ENCODE measurements around the gene ARHGAP24.

The ARHGAP24 gene

DNA sequence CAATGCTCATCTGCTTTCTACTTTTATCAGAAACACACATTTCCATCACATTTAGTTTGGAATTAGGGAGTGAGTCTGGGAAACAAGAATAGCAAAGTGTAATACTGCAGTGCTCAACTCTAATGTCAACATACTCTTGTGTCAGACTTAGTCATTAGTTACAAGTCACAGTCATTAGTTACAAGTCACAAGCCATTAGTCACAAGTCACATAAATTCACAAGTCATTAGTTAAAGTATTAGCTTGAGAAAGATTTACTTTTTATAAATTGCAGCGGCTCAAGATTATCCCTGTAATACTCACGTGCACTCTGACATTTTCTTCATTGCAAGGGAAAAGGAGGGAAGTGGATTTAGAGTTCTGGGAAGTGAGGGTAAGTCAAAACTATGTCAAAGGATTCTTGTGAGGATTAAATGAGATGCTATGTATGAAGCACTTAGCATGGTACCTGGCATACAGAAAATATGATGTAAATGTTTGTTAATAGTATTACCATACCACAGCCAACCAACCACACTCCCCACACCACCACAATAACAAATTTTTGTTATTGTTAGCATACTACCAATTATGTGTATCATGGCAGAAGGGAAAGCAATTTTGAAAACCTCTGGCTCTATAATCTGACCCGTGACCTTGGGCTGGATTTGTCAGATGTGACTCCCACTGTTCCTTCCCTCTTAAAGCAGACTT lies 116.6 kb downstream of the ARHGAP24 start:
- DNase-seq, result no peak

GRCh38 chr4:85595098-85595775 lies 120.3 kb downstream of the ARHGAP24 start:
- DNase-seq, result no peak

GRCh38 chr4:85595796-85596559 lies 121.0 kb downstream of the ARHGAP24 start:
- no peak for DNase-seq

DNA sequence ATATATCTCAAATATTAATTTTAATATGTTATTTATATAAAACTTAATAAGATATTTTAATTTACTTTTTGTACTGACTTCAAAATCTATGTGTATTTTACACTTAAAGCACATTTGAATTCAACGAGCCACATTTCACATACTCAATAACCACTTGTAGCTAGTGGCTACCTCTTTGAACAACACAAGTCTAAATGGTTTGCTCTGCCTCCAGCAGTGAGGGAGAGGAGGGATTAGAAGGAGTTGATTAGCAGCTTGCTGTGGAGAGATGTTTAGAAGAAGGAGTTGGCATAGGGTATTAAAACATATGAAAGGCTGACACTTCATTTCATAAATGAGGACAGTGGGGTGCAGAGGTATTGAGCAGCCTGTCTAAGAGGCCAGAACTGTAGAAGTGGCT lies 124.0 kb downstream of the ARHGAP24 start:
- DNase-seq, result no peak

- DNase-seq, result no peak
These were observed 125.6 kb downstream of the ARHGAP24 start for GRCh38 chr4:85600501-85600900.

GRCh38 chr4:85603437-85604336 lies 128.7 kb downstream of the ARHGAP24 start:
- DNase-seq, result no peak

DNA sequence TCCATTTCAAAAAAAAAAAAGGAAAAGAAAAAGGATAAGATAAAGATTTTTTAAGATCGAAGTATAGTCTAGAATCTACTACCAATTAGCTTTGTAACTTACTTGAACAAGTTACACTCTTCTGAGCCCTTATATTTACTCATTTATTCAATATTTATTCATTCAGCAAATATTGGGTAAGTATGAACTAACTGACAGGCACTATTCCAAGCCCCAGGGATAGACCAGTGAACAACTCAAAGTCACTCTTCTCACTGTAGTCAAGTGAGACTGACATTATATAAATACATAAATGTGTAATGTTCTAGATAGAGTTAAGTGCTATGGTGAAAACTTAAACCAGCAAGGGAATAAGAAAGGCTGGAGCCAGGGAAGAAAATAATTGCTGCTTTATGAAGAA lies 131.6 kb downstream of the ARHGAP24 start:
- no peak for DNase-seq

- no peak for DNase-seq
These were observed 132.7 kb downstream of the ARHGAP24 start for GRCh38 chr4:85607624-85608023.

- no peak for DNase-seq
These were observed 135.5 kb downstream of the ARHGAP24 start for GRCh38 chr4:85610450-85610849.

- DNase-seq, result no peak
These were observed 136.7 kb downstream of the ARHGAP24 start for GRCh38 chr4:85611661-85612060.

GRCh38 chr4:85613901-85614300 lies 139.0 kb downstream of the ARHGAP24 start:
- no peak for DNase-seq

- DNase-seq, result no peak
These were observed 141.0 kb downstream of the ARHGAP24 start for GRCh38 chr4:85615952-85616351.

- DNase-seq, result no peak
These were observed 142.3 kb downstream of the ARHGAP24 start for GRCh38 chr4:85617202-85617601.

GRCh38 chr4:85632981-85633380 lies 158.0 kb downstream of the ARHGAP24 start:
- no peak for DNase-seq

DNA sequence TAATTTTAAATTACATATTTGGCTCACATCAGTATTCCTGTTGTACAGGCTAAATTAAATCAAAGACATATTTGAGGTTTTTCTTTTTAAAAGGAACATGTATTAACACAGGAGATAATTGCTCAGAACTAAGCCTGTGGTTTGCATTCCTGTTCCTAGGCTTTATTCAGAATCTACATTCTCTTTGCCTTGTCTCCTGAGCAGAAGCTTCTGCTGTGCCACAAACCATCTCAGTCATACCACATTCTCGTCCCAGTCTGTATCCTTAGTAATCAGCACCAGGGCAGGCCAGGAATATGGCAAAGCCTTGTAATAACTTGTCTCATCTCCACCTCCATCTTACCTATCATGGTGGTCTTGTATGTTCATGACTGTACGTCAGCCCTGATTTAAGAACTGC lies 162.8 kb downstream of the ARHGAP24 start:
- no peak for DNase-seq

DNA sequence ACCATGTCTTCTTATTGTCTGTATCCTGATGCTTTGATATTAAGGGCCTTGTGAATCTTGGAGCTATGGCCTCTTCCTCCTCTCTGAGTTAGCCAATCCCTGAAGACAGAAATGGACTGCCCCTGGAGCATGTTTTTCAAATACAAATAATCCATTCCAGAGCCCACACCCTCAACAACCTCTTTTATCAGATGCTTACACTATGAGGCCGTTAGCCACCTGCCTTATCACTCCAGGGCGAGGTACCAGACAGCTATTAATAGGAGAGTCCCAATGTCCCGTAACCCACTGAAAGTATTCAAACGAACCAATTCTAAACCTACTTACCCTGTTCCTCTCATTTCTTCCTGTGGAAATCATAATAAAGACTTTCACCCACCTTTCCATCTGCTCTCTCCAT lies 165.0 kb downstream of the ARHGAP24 start:
- DNase-seq, result no peak

DNA sequence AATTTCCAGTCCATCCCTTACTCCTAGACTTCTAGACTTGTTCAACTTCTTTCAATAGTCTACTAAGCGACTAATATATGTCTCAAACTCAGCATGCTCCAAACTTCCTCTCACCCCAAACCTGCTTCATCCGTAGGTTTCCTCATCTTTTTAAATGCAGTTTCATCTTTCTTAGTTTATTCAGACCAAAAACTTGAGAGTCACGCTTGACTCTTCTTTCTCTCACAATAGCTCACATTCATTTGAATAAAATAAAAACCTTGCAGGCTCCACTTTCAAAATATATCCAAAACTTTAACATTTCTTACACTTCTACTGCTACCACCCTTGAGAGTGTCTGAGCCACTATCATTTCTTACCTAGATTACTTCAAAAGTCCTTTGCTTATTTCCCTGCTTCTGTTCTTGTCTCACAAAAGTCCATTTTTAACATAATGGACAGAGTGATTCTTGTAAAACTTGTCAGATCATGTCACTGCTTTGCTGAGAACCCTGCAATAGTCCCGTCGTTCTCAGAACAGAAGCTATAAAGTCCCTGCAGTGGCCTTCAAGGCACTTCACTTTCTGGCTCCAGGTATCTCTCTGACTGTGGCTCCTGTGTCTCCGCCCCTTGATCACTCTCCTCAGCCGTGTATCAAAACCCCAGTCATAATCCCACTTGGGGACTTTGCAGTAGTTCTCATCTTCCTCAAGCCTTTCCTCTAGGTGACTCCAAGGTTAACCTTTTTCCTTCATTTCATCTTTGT lies 167.6 kb downstream of the ARHGAP24 start:
- DNase-seq, result no peak

DNA sequence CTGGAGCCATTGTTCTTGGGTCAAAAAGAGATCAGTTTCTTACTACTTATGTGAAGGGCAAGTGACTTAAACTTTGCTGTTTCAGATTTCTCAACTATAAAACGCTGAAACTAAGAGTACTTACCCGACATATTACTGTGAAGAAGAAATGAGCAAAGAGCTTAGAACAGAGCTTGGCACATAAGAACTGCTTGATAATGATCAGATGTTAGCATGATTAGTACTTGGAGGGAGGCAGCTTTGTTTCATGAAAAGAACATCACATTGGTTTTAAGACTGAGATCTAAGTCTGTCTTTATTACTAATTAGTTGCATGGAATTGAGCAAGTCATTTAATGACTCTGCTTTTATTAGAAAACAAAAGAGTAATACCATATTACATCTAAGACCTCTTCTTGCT lies 169.1 kb downstream of the ARHGAP24 start:
- DNase-seq, result no peak

DNA sequence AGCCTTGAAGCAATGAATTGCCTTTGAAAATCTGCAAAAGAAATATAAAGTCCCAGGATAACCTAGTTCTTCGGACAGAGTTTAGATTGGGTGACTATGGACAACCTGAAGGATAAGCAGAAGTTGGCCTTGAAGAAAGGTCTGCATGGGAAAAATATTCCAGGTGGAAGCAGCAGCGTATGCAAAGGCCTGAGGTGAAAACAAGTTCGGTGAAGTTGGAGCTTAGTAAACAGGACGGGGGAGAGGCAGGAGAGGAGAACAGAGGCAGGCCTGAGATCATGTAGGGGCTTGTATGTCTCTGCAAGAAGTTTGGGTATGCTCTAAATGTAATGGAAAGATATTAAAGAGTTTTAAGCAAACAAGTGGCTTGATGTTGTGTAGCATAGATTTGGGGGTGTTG lies 176.0 kb downstream of the ARHGAP24 start:
- DNase-seq, result no peak

DNA sequence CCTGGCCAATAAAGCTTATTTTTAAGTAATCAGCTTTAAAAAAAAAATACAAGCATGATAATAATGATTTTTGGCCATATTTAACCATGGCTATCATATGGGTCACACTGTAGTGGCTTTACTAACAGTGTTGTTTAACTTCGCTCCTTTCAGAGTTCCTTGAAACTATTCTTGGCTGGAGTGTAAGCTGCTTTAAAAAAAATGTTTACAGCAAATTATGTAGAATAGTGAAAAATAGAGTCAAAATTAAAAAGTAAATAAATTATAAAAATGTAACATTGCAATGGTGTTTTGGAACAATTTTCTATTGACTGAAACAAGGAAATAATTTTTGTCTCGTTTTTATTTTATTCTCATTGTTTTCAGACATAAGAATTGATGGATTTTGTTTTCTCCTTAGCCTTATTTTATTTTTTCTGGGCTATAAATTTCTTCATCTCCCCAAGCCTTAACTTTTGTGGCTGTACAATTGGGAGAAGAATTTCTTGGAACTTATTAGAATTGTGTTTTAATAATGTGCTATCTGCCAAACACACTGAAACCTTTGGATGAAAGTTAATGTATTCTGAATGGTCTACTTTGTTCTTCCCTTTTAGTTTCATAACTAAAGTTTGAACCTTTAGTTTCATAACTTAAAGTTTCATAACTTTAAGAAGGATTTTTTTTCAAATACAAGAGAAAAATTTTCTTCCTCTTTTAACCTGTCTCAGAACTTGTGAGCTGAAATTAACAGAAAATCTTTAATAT lies 182.0 kb downstream of the ARHGAP24 start:
- no peak for DNase-seq

- no peak for DNase-seq
These were observed 184.0 kb downstream of the ARHGAP24 start for GRCh38 chr4:85658766-85659439.

All from retina (tissue), 1 donor.